ENCODE data around the gene ID4. TPM values are rescaled to one million over a fixed set of nuclear protein-coding genes. Genes with fewer than 3 reads are reported as not detected.

The ID4 gene
- total RNA-seq, 2 experiments from 2014 or later = 1.6 to 2.1 TPM

DNA sequence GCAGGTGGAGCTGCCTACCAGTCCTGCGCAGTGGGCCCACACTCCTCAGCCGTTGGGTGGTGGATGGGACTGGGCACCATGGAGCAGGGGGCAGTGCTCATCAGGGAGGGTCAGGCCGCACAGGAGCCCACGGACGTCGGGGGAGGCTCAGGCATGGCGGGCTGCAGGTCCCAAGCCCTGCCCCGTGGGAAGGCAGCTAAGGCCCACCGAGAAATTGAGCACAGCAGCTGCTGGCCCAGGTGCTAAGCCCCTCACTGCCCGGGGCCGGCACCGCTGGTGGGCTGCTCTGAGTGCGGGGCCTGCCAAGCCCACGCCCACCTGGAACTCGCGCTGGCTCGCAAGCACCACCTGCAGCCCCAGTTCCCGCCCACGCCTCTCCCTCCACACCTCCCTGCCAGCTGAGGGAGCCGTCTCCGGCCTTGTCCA is 30.2 kb upstream of the ID4 start:
- H3K9me3 ChIP-seq (ENCODE audit: low read length) = no peaks in the 10 kb centered on the region
- H3K79me2 ChIP-seq (ENCODE audit: insufficient read depth, low read depth, low read length) = peaks cover 7% of the 10 kb centered on the region; the same call in 1 of the 2 replicates
- H3K9me2 ChIP-seq (ENCODE audit: insufficient read depth, low read length) = no peaks in the 10 kb centered on the region
- no peak overlapping the region for H3K4me2 ChIP-seq (ENCODE audit: low read length)
- BruUV-seq (replicated peaks) = no TSS peak
- peaks cover 31% of the 10 kb centered on the region for H3K4me1 ChIP-seq (ENCODE audit: insufficient read depth, low read length, poor library complexity, severe bottlenecking)
- CTCF ChIA-PET (ENCODE audit: unreplicated experiment) = interaction anchor here (1.2 kb wide), 1 partner anchor 33 kb away, joined by 4 read pairs; no protein-coding TSS in a partner anchor
- TF ChIP-seq EZH2phosphoT487 (IDR thresholded peaks at IDR 0.05; ENCODE audit: borderline replicate concordance, low read depth, low read length) = no peak
- TF ChIP-seq, protein P1, sequence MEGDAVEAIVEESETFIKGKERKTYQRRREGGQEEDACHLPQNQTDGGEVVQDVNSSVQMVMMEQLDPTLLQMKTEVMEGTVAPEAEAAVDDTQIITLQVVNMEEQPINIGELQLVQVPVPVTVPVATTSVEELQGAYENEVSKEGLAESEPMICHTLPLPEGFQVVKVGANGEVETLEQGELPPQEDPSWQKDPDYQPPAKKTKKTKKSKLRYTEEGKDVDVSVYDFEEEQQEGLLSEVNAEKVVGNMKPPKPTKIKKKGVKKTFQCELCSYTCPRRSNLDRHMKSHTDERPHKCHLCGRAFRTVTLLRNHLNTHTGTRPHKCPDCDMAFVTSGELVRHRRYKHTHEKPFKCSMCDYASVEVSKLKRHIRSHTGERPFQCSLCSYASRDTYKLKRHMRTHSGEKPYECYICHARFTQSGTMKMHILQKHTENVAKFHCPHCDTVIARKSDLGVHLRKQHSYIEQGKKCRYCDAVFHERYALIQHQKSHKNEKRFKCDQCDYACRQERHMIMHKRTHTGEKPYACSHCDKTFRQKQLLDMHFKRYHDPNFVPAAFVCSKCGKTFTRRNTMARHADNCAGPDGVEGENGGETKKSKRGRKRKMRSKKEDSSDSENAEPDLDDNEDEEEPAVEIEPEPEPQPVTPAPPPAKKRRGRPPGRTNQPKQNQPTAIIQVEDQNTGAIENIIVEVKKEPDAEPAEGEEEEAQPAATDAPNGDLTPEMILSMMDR (conservative IDR thresholded peaks at IDR 0.05; ENCODE audit: low read length) = no peak
- no peak overlapping the region for H3K4me3 ChIP-seq (ENCODE audit: low read depth, low read length, poor library complexity, severe bottlenecking)
- intact Hi-C loops (cut with micrococcal nuclease; ENCODE audit: unreplicated experiment) = no loop called here
- no peak overlapping the region for H2AFZ ChIP-seq (ENCODE audit: low read length)
- POLR2A ChIA-PET = interaction anchor here (0.7 to 3.5 kb wide), 4 partner anchors 30 to 863 kb away, joined by 3 to 10 read pairs (median 5); partner anchors contain the start of gene ID4
- no peaks in the 10 kb centered on the region for H3K36me3 ChIP-seq (ENCODE audit: insufficient read depth, low read length)
- DNase-seq (ENCODE audit: low spot score) = no peak
- no peak overlapping the region for H3K27ac ChIP-seq (ENCODE audit: low read depth, low read length, poor library complexity, severe bottlenecking)
- no peaks in the 10 kb centered on the region for H4K20me1 ChIP-seq (ENCODE audit: insufficient read depth, low read length)

DNA sequence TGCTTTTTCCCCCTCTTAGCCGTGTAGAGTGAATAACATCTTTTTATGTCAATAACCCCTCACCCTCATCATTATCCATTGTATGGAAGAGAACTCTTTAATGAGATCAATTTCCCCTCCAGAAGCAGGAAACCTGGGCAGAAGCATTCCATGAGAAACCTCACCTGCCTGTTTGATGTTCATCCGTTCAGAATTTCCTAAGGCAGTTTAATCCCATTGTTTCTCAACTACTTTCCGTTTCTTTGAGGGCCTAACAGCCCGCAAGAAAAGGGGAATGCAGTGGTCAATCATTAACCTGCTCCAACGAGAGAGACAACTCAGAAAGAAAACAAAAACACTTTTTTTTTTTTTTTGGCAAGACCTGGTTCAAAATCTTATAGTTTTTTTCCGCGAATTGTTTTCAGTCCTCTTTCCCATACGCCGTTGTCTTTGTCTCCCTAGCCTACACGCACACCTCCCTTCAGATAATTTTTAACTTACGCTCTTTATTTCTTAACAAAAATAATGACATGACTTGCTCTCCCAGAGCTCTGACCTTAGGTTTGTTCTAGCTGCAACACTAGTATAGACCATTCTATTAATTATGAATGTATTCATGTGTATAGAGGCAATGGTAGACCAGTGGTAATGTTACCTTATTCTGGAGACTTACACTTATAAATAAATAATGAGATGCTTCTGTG is 25.6 kb upstream of the ID4 start:
- intact Hi-C loops (cut with micrococcal nuclease; ENCODE audit: unreplicated experiment) = loop anchor here (1.0 kb wide), 1 partner anchor 41 kb away; no protein-coding TSS in a partner anchor
- no peaks in the 10 kb centered on the region for H4K20me1 ChIP-seq (ENCODE audit: insufficient read depth, low read length)

More for the DNA sequence above, 25.6 kb upstream of the ID4 start:
- DNase-seq (ENCODE audit: low spot score) = no peak
- Histone ChIP-seq H3K79me2 (ENCODE audit: insufficient read depth, low read depth, low read length) (no peaks in the 10 kb centered on the region), H3K9me2 (ENCODE audit: insufficient read depth, low read length) (no peaks in the 10 kb centered on the region), H3K4me3 (ENCODE audit: low read depth, low read length, poor library complexity, severe bottlenecking) (no peak overlapping the region), H3K4me2 (ENCODE audit: low read length) (no peak overlapping the region), H3K9me3 (ENCODE audit: low read length) (peaks cover 1% of the 10 kb centered on the region; the same call in 1 of the 2 replicates), H3K4me1 (ENCODE audit: insufficient read depth, low read length, poor library complexity, severe bottlenecking) (no peaks in the 10 kb centered on the region), H3K27ac (ENCODE audit: low read depth, low read length, poor library complexity, severe bottlenecking) (no peak overlapping the region), H3K36me3 (ENCODE audit: insufficient read depth, low read length) (no peaks in the 10 kb centered on the region; the same call in 1 of the 2 replicates), H2AFZ (ENCODE audit: low read length) (no peak overlapping the region)
- POLR2A ChIA-PET = interaction anchor here (0.7 kb wide), 1 partner anchor 101 kb away, joined by 8 read pairs; no protein-coding TSS in a partner anchor
- TF ChIP-seq, protein P1 (conservative IDR thresholded peaks at IDR 0.05; ENCODE audit: low read length) = no peak
- no peak for TF ChIP-seq EZH2phosphoT487 (IDR thresholded peaks at IDR 0.05; ENCODE audit: borderline replicate concordance, low read depth, low read length)
- BruUV-seq (replicated peaks) = no TSS peak
- CTCF ChIA-PET (ENCODE audit: unreplicated experiment) = no interaction called here
